Measurements from ENCODE around the gene DMD. TPM values are rescaled to one million over a fixed set of nuclear protein-coding genes. Genes with fewer than 3 reads are reported as not detected.

The DMD gene
- total and polyA plus RNA-seq, 2 of the 13 experiments (the other 11 are each of a cell fraction or from before 2014, with no cell fraction given), result 17.6 to 25.9 TPM

GRCh38 chrX:31445542-31445941 lies 1765.8 kb downstream of the DMD start:
- Histone ChIP-seq H3K36me3 (replicated peaks in 1 of 2; ENCODE audit: control insufficient read depth in 1 of 2, insufficient read depth in 2 of 2, low read length in 2 of 2) (no peaks in the 10 kb centered on the region), H3K4me3 (replicated peaks in 1 of 3; ENCODE audit: insufficient read depth in 1 of 3, low read depth in 2 of 3, low read length in 3 of 3) (no peak overlapping the region), H2AFZ (ENCODE audit: low read length) (no peak overlapping the region), H3K27ac (ENCODE audit: extremely low read length, insufficient read depth, low read length) (no peak overlapping the region), H3K9me3 (ENCODE audit: low read length) (no peaks in the 10 kb centered on the region), H3K4me2 (ENCODE audit: low read depth, low read length) (no peak overlapping the region), H3K4me1 (ENCODE audit: insufficient read depth, low read length) (no peaks in the 10 kb centered on the region), H3K9ac (ENCODE audit: insufficient read depth, low read depth, low read length) (no peak overlapping the region), H4K20me1 (ENCODE audit: insufficient read depth, low read length) (no peaks in the 10 kb centered on the region), H3K79me2 (ENCODE audit: insufficient read depth, low read length) (no peaks in the 10 kb centered on the region), H3K27me3 (ENCODE audit: control insufficient read depth in 1 of 2, insufficient read depth in 2 of 2, low read length in 2 of 2) (no peaks in the 10 kb centered on the region)
- in situ Hi-C loops (cut with HindIII; ENCODE audit: extremely low pct_ligation_motif_present, low pct_unique_long_range_greater_than_20kb), result no loop called here
- WGBS (ENCODE audit: low lambda C conversion rate), result 0% methylated on average over 2 of the region's 4 CpGs
- TF ChIP-seq NFAT5 (CRISPR knock-in tag; IDR thresholded peaks at IDR 0.05) (no peak), RFX3 (CRISPR knock-in tag; IDR thresholded peaks at IDR 0.05) (no peak), MAZ (IDR thresholded peaks at IDR 0.05; ENCODE audit: borderline replicate concordance, low read depth, low read length) (no peak), MAZ (CRISPR knock-in tag; IDR thresholded peaks at IDR 0.05; ENCODE audit: low read depth) (no peak), ZFP41 (CRISPR knock-in tag; IDR thresholded peaks at IDR 0.05; ENCODE audit: borderline replicate concordance) (no peak), ZNF234 (CRISPR knock-in tag; conservative IDR thresholded peaks at IDR 0.05) (no peak), NONO (IDR thresholded peaks at IDR 0.05) (no peak), NONO (CRISPR knock-in tag; conservative IDR thresholded peaks at IDR 0.05) (no peak), SRY (CRISPR knock-in tag; IDR thresholded peaks at IDR 0.05) (no peak), HNF1B (CRISPR knock-in tag; IDR thresholded peaks at IDR 0.05) (no peak), ZC3H4 (CRISPR knock-in tag; IDR thresholded peaks at IDR 0.05; ENCODE audit: borderline replicate concordance) (no peak), NR2F2 (IDR thresholded peaks at IDR 0.05; ENCODE audit: borderline replicate concordance, low read depth) (no peak)
- TF ChIP-seq, protein P1, sequence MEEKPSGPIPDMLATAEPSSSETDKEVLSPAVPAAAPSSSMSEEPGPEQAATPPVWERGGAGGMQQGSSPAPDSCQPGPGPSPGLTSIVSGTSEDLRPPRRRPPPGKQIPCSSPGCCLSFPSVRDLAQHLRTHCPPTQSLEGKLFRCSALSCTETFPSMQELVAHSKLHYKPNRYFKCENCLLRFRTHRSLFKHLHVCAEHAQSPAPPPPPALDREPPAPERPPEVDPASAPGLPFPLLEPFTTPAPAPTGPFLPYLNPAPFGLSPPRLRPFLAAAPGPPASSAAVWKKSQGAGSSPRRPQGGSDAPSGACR (CRISPR knock-in tag; IDR thresholded peaks at IDR 0.05), result no peak
- ChIA-PET CTCF (ENCODE audit: low intra/inter-chr PET ratio, low total read pairs) (no interaction called here), POLR2A (no interaction called here)
- no peak for ATAC-seq
- BruUV-seq (replicated peaks), result no TSS peak
- no peak for DNase-seq (ENCODE audit: low spot score)
- intact Hi-C loops (cut with micrococcal nuclease; ENCODE audit: unreplicated experiment), result no loop called here
- no peak for FAIRE-seq

Data from HepG2 (cell line).